Dedifferentiated amniotic fluid mesenchymal stem cell (primary cell): ENCODE results near the gene TPST1.
"Not testable (repeated sequence)": the region's sequence is repeated elsewhere in the genome, so short reads cannot be mapped to it uniquely, and the experiment has no call there.

ENCODE experiments used
- DNase-seq: peaks from one replicate; pipeline ENCODE4 v3.0.0-alpha.2; 2016; ENCODE audit errors: extremely low spot score

Gene TPST1

DNA sequence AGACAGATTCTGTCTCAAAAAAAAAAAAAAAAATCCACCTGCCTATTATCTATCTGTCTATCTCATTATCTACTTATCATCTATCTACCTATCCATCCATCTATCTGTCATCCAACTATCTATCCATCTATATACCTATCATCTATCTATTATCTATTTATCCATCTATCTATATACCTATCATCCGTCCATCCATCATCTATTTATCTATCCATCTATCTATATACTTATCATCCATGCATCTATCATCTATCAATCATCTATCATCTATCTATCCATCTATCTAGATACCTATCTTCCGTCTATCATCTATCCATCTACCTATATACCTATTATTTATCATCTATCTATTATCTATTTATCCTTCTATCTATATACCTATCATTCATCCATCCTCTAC is 16.5 kb upstream of the TPST1 start:
- no peak for DNase-seq

DNA sequence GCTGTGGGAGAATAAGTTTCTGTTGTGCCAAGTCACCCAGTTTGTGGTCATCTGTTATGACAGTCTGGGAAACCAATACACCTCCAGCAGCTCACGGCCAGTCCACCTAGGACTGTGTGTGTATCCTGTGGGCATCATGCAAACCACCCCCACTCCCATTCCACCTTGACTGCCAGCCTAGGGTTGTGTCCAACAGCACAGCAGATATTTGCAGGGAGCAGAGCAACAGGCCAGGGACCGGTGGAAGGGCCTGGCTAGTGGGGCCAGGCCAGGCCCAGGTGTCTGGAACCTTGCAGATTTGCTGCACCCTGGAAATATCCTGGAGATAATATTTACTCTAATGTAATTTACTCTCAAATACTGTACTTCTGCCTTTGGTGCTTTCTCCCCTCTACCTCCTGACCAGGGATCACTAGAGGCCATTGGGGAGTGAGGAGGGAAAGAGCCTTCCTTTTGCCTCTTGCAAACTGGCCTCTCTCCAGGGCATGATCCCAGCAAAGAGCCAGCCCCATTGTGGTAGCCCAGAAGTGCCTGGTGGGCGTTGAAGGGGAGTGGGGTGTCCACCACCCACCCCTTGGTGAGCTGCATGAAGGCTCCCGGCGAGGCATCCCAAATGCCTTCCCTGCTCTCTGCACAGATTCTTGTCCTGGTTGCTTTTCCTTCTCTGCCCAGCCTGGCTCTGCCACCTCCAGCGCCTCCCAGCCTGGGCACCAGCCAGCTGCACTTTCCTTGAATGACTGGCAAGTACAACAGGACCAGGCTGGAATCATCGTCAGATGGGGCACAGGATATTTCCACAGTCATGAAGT is 15.2 kb upstream of the TPST1 start:
- no peak for DNase-seq

DNA sequence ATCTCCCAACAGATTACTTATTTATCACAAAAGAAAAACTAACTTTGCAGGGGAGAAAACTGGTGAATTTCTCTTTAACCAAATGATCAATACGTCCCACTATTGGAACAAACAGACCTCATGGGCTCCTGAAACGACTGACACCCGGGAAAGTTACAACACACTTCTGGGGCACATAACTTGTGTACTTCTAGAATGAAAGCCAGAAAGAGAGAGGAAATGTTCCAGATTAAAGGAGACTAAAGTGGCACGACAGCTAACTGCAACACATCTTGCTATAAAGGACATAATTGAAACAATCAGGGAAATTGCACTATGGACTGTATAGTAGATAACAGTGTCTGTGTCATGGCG is 14.7 kb upstream of the TPST1 start:
- no peak for DNase-seq

DNA sequence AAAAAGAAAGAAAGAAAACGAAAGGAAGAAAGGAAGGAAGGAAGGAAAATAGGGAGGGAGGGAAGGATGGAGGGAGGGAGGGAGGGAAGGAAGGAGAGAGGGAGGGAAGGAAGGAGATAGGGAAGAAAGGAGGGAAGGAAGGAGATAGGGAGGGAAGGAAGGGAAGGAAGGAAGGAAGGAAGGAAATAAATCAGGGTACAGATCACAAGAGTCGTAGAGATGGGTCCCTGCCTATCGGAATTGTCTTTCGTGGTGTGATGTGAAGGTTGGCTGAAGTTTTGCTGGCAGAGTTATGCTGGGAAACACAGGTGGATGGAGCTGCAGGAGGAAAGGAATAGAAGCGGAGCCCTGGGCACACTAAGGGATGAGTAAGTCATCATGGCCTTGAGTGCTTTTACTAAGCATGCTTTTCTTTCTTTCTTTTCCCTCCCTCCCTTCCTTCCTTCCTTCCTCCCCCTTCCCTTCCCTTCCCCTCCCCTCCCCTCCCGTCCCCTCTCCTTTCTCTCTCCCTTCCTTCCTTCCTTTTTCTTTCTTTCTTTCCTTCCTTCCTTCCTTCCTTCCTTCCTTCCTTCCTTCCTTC is 11.9 kb upstream of the TPST1 start:
- no peak for DNase-seq

DNA sequence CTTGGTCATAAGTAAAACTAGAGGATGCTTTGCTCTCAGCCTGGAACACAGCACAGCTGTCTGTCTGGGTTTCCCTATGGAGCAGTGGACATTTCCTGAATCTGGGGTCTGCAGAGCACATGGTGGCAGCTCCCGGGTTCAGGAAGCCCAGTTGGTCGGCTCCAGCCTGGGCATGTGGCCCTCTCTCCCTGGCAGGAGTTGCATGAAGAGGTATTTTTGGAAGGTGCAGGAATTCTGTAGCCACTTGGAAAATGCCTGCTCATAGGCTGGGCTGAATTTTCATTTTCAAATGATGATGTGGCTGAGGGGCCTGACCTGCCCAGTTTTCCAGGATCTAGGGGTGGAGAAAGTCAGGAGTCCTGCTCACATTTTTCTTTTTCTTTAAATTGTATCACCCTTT is 6.7 kb upstream of the TPST1 start:
- DNase-seq, result no peak

DNA sequence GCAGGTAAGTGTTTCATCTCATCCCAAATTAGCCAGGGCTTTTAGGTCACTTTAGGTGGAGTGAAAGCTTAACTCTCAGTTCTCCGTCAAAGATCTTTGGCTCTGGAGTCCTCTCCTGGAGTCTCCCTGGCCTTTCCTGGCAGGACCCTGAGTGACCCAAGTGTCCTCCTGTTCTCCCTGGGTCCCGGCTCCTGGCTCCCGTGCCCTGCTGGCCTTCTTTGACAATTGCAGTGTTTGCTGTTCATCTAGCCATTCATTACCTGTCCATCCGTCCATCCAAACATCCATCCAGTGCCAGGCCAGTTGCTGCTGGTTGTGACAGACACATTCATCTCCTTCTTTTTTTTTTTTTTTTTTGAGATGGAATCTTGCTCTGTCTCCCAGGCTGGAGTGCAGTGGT is 6.2 kb upstream of the TPST1 start:
- no peak for DNase-seq

DNA sequence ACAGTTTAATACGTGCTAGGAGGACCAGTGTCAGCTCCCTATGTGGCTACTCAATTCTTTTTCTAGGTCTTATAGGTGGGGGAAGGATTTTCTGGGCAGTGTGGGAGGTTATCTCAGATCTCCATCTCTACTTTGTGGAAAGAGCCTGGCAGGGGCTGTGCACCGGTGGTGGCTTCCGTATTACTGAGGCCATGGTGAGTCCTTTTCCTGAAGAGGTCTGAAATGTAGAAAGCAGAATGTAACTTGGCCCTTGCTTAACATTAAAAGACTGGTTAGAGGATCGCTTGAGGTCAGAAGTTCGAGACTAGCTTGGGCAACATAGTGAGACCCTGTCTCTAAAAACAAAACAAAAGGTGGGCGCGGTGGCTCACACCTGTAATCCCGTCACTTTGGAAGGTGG is 2.7 kb upstream of the TPST1 start:
- no peak for DNase-seq

DNA sequence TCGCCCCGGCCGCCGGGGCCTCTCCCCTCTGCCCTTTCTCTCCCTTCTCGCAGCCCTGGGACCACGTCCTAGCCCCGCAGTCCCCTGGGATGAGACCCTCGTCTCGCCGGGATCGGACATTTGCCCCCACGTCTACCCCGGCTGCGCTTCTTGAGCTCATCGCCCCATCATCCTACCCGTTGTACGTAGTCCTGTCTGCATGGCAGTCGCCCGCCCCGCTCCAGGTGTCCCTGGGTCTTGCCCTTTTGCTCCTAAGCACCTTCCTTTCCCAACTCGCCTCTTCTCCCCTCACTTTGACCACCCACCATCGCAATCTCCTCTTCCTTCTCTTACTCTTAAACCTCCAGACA is 582 bp downstream of the TPST1 start:
- no peak for DNase-seq

DNA sequence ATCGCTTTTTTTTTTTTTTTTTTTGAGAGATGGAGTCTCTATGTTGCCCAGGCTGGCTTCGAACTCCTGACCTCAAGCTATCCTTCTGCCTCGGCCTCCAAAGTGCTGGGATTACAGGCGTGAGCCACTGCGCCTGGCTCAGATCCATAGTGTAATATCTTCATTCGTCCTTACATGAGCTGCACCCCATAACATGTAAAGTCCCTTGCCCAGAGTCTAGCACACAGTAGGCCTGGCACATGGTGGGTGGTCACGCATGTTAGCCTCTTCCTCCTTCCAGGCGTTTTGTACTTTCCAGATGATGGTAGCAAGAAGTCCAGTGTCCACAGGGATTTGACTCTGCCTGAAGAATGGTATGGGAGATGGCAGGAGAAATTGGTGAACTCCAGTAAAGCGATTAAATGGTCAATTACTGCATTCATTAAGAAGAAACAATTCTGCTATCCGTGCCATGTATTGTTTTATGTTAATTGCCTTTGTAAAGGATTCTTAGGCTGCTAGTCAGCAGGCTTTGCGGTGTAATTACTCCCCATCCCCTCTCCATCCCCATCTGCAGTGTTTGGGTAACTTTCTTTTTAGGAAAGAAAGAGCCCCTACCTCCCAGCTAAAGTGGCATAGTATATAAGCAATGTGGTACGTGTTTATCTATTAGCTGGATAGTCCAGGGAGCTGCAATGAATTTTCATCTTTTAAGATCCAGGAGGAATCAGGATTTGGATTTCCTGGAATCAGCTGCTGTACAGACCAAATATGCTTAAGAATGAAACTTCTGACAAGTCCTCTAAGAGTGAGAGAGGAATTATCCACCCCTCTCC is 1.2 kb downstream of the TPST1 start:
- DNase-seq, result no peak

DNA sequence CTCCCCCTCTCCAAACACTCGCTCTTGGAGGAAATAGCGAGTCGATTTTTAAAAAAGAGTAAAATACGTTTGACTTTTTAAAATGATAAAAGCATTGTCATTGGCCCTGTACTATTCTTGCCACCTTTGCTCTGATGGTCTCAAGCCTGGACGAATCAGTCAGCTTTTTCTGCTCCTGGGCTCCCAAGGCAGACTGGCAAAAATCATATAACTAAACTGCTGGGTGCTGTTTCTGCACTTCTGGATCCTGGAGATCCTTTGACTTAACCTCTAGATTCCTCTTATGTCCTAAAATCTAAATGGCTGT is 1.8 kb downstream of the TPST1 start:
- DNase-seq, result no peak

DNA sequence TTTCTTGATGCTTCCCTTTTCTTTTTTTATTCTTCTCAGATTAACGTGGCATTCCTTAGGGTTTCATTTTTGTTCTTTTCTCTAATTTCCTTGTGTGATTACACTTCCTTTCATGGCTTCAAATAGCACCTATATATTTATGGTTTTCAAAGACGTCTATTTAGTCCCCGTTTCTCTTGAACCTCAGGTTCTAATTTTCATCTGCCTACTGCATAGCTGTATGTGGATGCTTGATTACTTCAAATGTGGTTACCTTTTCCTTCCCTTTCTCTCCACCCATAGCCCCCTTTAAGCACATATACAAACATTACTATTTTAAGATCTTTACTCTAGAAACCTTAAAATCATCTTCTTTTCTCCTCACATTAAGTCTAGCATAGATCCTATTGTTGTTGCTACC is 2.4 kb downstream of the TPST1 start:
- DNase-seq, result no peak

DNA sequence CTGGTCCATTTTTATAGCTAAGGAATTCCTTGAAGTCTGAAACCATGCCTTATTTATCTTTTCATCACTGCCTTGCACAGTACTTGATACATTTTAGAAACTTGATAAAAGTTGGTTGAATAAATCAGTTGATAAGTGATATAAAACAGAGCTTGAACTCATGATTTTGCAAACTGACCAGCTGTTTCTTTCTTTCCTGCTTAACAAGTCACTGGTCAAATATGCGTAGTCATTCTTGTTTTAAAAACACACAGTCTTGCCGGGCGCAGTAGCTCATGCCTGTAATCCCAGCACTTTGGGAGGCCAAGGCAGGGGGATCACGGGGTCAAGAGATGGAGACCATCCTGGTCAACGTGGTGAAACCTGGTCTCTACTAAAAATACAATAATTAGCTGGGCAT is 6.3 kb downstream of the TPST1 start:
- DNase-seq, result no peak

DNA sequence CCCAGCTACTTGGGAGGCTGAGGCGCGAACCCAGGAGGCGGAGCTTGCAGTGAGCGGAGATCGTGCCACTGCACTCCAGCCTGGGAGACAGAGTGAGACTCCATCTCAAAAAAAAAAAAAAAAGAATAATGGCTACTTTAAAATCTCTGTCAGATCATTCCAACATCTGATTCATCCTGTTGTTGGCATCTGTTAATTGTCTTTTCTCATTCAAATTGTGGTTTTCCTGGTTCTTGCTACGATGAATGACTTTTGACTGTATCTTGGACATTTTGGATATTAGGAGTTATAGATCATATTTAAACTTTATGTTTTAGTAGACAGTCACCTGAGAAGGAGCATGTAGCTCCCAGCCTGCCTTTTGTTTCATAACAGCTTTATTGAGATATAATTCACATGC is 8.5 kb downstream of the TPST1 start:
- DNase-seq, result no peak

DNA sequence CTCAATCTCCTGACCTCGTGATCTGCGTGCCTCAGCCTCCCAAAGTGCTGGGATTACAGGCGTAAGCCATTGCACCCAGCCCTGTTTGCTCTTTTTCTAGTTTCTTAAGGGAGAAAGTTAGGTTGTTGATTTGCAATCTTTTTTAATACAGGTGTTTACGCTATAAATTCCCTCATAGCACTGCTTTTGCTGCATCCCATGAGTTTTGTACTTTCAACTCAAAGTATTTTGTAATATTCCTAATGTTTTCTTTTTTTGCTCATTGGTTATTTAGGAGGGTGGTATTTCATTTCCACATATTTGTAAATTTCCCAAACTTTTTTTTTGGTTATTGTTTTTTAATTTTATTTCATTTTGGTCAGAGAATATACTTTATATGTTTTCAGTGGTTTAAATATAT is 11.6 kb downstream of the TPST1 start:
- no peak for DNase-seq

DNA sequence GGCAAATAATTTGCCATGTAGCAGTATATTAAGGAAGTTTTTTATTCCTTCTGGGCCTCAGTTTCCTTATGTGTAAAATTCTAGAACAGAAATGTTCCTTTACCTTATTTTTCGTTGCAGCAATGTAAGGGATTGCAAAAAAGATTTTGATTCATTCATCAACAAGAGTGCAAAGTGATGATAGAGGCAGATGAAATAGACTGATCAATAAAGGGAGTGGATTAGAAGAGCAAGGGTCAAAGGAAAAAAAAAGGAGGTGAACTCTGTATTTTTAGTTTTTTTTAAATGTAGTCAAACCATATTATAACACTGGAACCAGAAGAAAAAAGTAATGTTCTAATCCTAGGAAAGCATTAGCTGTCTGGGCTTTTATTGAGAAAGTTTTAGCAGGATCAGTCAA is 14.7 kb downstream of the TPST1 start:
- no peak for DNase-seq

DNA sequence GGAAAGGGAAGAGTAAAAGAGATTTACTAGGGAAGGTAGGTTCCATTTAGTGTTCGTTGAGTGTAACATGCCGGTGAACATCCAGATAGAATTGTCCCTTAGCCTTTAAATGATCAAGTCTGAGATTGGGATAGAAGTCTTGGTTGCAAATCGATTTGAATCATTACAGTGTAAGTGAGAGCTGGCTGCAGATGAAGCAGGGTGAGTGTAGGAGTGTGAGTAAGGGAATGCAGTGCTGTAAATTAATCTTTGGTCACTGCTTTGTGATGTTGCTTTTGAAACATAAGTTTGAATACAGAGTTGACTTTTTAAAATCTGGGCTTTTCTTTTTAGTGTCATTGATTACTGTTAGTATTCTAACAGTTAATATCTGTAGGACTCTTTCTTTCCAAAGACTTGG is 16.3 kb downstream of the TPST1 start:
- no peak for DNase-seq

DNA sequence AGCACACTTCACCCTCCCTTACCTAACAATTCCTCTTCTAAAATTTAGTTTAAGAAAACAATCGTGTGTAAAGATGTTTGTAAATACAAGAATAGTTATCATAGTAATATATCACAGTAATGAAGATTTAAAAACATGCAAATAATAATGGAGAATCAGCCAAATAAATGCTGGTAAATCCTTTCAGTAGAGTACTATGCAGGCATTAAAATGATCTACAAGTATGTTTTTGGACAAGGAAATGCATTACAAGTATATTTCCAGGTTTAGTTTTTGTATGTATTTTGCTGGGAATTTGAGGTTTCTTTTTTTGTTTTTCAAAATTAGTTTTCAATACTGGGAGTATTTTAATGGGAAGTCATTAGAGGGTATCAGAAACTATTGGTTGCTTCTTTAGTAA is 22.7 kb downstream of the TPST1 start:
- no peak for DNase-seq

DNA sequence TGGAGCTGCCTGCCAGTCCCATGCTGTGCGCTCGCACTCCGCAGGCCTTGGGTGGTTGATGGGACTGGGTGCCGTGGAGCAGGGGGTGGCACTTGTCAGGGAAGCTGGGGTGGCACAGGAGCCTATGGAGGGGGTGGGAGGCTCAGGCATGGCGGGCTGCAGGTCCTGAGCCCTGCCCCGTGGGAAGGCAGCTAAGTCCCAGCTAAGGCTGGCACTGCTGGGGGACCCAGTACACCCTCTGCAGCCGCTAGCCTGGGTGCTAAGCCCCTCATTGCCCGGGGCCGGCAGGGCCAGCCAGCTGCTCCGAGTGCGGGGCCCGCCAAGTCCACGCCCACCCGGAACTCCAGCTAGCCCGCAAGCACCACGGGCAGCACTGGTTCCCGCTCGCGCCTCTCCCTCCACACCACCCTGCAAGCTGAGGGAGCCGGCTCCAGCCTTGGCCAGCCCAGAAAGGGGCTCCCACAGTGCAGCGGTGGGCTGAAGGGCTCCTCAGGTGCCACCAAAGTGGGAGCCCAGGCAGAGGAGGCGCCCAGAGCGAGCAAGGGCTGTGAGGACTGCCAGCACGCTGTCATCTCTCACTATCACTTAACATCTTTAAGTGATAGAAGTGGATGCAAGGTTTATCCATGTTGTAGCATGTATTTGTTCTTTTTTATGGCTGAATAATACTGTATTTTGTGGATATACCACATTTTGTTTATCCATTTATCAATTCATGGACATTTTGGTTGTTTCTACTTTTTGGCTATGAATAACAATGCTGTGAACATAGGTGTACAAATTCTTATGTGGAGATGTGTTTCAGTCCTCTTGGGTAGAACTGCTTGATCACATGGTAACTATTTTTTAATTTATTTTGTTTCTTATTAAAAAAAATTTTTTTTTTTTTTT is 26.4 kb downstream of the TPST1 start:
- DNase-seq, result not testable (repeated sequence)

DNA sequence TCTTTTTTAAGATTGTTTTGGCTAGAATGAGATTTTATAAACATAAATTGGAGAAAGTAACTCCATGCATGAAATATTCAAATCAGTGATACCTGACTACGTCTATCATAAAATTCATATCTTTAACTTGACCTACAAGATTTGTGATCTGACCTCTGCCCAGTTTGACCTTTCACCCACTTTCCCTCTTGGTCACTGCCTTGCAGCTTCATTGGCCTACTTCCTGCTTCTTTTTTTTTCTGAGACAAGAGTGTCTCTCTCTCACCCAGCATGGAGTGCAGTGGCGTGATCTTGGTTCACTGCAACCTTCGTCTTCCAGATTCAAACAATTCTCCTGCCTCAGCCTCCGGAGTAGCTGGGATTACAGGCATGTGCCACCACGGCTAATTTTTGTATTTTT is 28.5 kb downstream of the TPST1 start:
- DNase-seq, result no peak

DNA sequence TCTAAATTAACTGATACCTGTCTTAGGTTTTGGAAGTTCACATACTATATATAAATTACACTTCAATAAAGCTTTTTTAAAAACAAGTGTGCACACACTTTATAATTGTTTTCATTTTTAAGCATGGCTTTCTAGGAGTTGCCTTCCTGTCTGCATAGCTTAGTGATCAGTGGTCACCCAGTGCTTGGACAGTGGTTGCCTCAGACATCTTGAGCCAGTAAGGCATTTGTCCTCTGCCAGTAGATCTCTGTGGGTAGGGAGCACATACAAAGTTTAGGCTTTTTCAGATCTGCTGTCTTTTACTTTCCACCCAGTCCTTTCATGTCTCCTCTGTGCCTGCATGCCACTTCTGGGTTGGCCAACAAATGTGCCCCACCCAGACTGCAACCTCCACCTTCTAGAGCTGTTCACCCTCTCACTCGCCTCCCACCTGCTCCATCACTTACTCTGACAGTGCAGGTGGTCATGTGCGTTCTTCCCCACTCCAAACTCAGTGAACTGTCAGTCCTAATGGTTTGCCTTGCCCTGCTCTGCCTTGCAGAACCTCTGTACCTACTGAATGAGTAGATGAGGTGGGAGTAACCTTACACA is 31.7 kb downstream of the TPST1 start:
- DNase-seq, result no peak

DNA sequence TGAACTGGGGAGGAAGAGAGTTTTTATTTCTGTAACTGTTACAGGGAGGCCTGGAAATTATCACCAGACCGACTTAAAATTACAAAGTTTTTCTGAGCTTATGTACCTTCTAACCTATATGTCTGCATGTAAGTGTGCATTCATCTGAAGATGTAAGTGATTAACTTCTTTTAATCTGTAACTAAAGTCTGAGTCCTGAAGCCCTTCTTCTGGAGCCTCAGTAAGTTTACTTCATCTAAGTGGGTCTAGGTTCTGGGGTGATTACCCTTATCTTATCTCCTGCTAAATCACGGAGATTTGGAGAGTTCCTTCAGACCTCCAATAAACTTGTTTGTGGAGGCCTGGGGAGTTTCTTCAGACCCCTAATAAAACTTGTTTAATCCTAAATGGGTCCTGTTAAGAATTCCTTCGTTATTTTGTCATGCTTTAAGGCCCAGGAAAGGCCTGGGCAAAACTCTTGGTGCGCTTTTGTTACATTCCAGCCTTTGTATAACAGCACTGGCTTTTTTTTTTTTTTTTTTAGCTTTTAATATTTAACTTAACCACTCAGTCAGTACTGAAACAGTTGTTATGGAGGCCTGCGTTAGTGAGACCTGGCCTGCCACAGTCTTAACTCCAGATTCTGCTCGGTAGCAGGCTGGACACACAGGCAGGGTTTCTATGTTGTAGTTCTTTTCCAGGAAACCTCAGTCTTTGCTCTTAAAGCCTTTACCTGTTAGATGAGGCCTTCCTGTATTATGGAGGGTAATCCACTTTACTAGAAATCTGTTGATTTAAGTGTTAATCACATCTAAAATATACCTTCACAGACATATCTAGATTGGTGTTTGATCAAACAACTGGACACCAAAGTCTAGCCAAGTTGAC is 33.0 kb downstream of the TPST1 start:
- DNase-seq, result no peak
